GM23338 (cell line): ENCODE measurements around the gene PAQR5. TPM values are rescaled to one million over a fixed set of nuclear protein-coding genes. Genes with fewer than 3 reads are reported as not detected.

ENCODE experiments used
- ATAC-seq: fragments of 200-7000 bp; cut with Tn5 transposase; 3 replicates; pipeline ENCODE4 v1.9.1; 2020
- DNase-seq: peaks from one replicate; pipeline ENCODE4 v3.0.0-alpha.2; 2015; ENCODE audit warnings: low spot score
- H2AFZ ChIP-seq: fragments of 200-600 bp; sonication (generic); 2 replicates; pipeline ENCODE4 v1.8.0; 2016; ENCODE audit warnings: antibody characterized with exemption, mild to moderate bottlenecking, moderate library complexity
- H3F3A ChIP-seq: fragments of 200-600 bp; sonication (generic); replicated peaks from 2 replicates; pipeline ENCODE4 v1.8.0; 2017; ENCODE audit warnings: antibody characterized with exemption, mixed run types, low read depth
- H3K27ac ChIP-seq: fragments of 200-600 bp; sonication (generic); 2 replicates; pipeline ENCODE4 v1.6.1; 2016; ENCODE audit warnings: low read depth
- H3K27me3 ChIP-seq: fragments of 200-600 bp; sonication (generic); 2 replicates; pipeline ENCODE4 v1.8.0; 2016; ENCODE audit warnings: mild to moderate bottlenecking, mixed run types, moderate library complexity; ENCODE audit not compliant: insufficient read depth
- H3K36me3 ChIP-seq: fragments of 200-600 bp; sonication (generic); 2 replicates; pipeline ENCODE4 v1.8.0; 2016; ENCODE audit warnings: mild to moderate bottlenecking; ENCODE audit not compliant: insufficient read depth
- H3K4me1 ChIP-seq: fragments of 200-600 bp; sonication (generic); 2 replicates; pipeline ENCODE4 v1.8.0; 2016; ENCODE audit warnings: mild to moderate bottlenecking, moderate library complexity; ENCODE audit not compliant: insufficient read depth
- H3K4me2 ChIP-seq: fragments of 200-600 bp; sonication (generic); 2 replicates; pipeline ENCODE4 v1.7.1; 2017; ENCODE audit warnings: mixed run types
- H3K4me3 ChIP-seq: fragments of 200-600 bp; sonication (generic); 2 replicates; pipeline ENCODE4 v1.6.1; 2016; ENCODE audit warnings: mixed run types
- H3K79me2 ChIP-seq: fragments of 200-600 bp; sonication (generic); replicated peaks from 2 replicates; pipeline ENCODE4 v1.8.0; 2017; ENCODE audit warnings: mild to moderate bottlenecking; ENCODE audit not compliant: insufficient read depth
- H3K9me2 ChIP-seq: fragments of 200-600 bp; sonication (generic); 2 replicates; pipeline ENCODE4 v1.8.0; 2017; ENCODE audit not compliant: insufficient read depth
- H4K20me1 ChIP-seq: fragments of 200-600 bp; sonication (generic); replicated peaks from 2 replicates; pipeline ENCODE4 v1.8.0; 2017; ENCODE audit warnings: mild to moderate bottlenecking; ENCODE audit not compliant: insufficient read depth
- H3K27ac Mint-ChIP-seq: 2 replicates; pipeline ENCODE4 v1.8.0; 2020; ENCODE audit warnings: inconsistent platforms, mild to moderate bottlenecking, moderate library complexity, mixed read lengths
- H3K27me3 Mint-ChIP-seq: 3 replicates; pipeline ENCODE4 v1.8.0; 2022; ENCODE audit warnings: low read depth, mild to moderate bottlenecking, moderate library complexity, mixed read lengths, inconsistent platforms; ENCODE audit not compliant: insufficient read depth, poor library complexity
- H3K36me3 Mint-ChIP-seq: 3 replicates; pipeline ENCODE4 v1.8.0; 2021; ENCODE audit warnings: low read depth, mild to moderate bottlenecking, inconsistent platforms, moderate library complexity, mixed read lengths
- H3K4me1 Mint-ChIP-seq: 3 replicates; pipeline ENCODE4 v1.8.0; 2020; ENCODE audit warnings: mild to moderate bottlenecking, inconsistent platforms, mixed read lengths
- H3K4me3 Mint-ChIP-seq: 3 replicates; pipeline ENCODE4 v1.8.0; 2021; ENCODE audit warnings: moderate library complexity, mild to moderate bottlenecking, inconsistent platforms, mixed read lengths
- H3K9me3 Mint-ChIP-seq: 3 replicates; pipeline ENCODE4 v1.8.0; 2020; ENCODE audit warnings: moderate library complexity, mild to moderate bottlenecking, inconsistent platforms, mixed read lengths
- EZH2 ChIP-seq: fragments of 200-600 bp; sonication (generic); IDR thresholded peaks from one replicate; pipeline ENCODE4 v1.8.0; 2017; ENCODE audit warnings: antibody characterized with exemption, mild to moderate bottlenecking, low read depth; ENCODE audit not compliant: unreplicated experiment
- EZH2phosphoT487 ChIP-seq: fragments of 200-600 bp; sonication (generic); IDR thresholded peaks from one replicate; pipeline ENCODE4 v1.8.1; 2018; ENCODE audit warnings: antibody characterized with exemption; ENCODE audit not compliant: unreplicated experiment
- NANOG ChIP-seq: IDR thresholded peaks from 2 replicates; pipeline ENCODE4 v1.6.1; 2016; ENCODE audit warnings: antibody characterized with exemption, borderline replicate concordance
- STAT1 ChIP-seq: IDR thresholded peaks from one replicate; pipeline ENCODE4 v1.6.1; 2016; ENCODE audit warnings: antibody characterized with exemption; ENCODE audit not compliant: unreplicated experiment
- ZNF114 ChIP-seq: fragments of 250-450 bp; sonication (Bioruptor Pico); IDR thresholded peaks from 2 replicates; pipeline ENCODE4 v1.5.0; 2020; ENCODE audit warnings: mild to moderate bottlenecking, moderate library complexity
- ZNF331 ChIP-seq: fragments of 250-450 bp; sonication (Bioruptor Pico); IDR thresholded peaks from 2 replicates; pipeline ENCODE4 v1.5.0; 2020; ENCODE audit warnings: low read depth, mild to moderate bottlenecking, moderate library complexity
- polyA plus RNA-seq: library from polyadenylated mRNA; unstranded; fragments of >200 nt; fragmentation: Nextera tagmentation; extraction: Ambion mirVana; gene quantifications from 2 replicates; pipeline ENCODE4 v1.2.1, GENCODE V29; 2016
- total RNA-seq: library from RNA; depleted of rRNA; stranded (reverse); fragments of >200 nt; shearing (Covaris generic); gene quantifications from 2 replicates; pipeline ENCODE4 v1.2.3, GENCODE V29; 2014
- TF ChIP-seq, protein P1 (sequence below): IDR thresholded peaks from one replicate; pipeline ENCODE4 v1.6.1; 2018; ENCODE audit warnings: antibody characterized with exemption; ENCODE audit not compliant: unreplicated experiment
- TF ChIP-seq, protein P2 (sequence below): fragments of 250-450 bp; sonication (Bioruptor Pico); IDR thresholded peaks from 2 replicates; pipeline ENCODE4 v1.5.0; 2020; ENCODE audit warnings: mild to moderate bottlenecking, moderate library complexity
- TF ChIP-seq, protein P3 (sequence below), 2 experiments: fragments of 200-600 bp in 1 of 2; sonication (generic) in 1 of 2; conservative IDR thresholded peaks; 2 replicates each; pipeline versions ENCODE4 v1.5.1 to v1.6.1; 2016 to 2017; ENCODE audit warnings: antibody characterized with exemption in 2 of 2, low read depth in 2 of 2, mild to moderate bottlenecking in 2 of 2, moderate library complexity in 1 of 2

PAQR5 gene
- total and polyA plus RNA-seq, 2 experiments from 2014 or later, result 8.7 to 14.5 TPM

DNA sequence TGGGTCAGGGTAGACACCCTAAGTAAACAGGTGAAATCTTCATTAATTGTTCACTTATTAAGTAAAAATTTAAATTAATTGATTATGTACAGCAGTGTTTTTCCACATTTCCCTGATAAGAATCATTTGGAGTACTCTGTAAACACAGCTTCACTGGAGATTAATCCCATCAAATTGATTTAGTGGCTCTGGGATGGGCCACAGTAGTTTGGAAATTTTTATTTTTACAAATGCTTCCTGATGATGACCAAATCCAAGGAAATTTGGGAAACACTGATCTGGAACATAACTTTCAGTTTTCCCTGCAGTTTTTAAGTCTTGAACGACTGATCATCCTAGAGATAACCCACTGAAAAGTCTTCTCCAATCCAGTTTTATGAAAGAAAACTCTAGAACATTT is 135.1 kb downstream of the PAQR5 start:
- H3K79me2 ChIP-seq, result peaks cover 15% of the 10 kb centered on the region
- H3K4me2 ChIP-seq, result no peak overlapping the region

More for the DNA sequence above, 135.1 kb downstream of the PAQR5 start:
- Mint-ChIP-seq H3K27me3 (no peaks in the 10 kb centered on the region), H3K4me1 (no peaks in the 10 kb centered on the region), H3K27ac (no peak overlapping the region), H3K9me3 (no peaks in the 10 kb centered on the region), H3K4me3 (no peak overlapping the region), H3K36me3 (peaks cover 80% of the 10 kb centered on the region)
- H3F3A ChIP-seq, result no peaks in the 10 kb centered on the region
- no peaks in the 10 kb centered on the region for H3K27me3 ChIP-seq
- H2AFZ ChIP-seq, result no peak overlapping the region
- ATAC-seq, result no peak
- peaks cover 15% of the 10 kb centered on the region; the same call in 1 of the 2 replicates for H4K20me1 ChIP-seq
- no peak overlapping the region for H3K27ac ChIP-seq
- H3K4me3 ChIP-seq, result no peak overlapping the region
- peaks cover 57% of the 10 kb centered on the region for H3K36me3 ChIP-seq
- DNase-seq, result no peak
- no peaks in the 10 kb centered on the region for H3K9me2 ChIP-seq
- TF ChIP-seq NANOG (no peak), STAT1 (no peak), EZH2phosphoT487 (no peak), ZNF114 (no peak), ZNF331 (CRISPR knock-in tag) (no peak), EZH2 (no peak)
- TF ChIP-seq, protein P1, sequence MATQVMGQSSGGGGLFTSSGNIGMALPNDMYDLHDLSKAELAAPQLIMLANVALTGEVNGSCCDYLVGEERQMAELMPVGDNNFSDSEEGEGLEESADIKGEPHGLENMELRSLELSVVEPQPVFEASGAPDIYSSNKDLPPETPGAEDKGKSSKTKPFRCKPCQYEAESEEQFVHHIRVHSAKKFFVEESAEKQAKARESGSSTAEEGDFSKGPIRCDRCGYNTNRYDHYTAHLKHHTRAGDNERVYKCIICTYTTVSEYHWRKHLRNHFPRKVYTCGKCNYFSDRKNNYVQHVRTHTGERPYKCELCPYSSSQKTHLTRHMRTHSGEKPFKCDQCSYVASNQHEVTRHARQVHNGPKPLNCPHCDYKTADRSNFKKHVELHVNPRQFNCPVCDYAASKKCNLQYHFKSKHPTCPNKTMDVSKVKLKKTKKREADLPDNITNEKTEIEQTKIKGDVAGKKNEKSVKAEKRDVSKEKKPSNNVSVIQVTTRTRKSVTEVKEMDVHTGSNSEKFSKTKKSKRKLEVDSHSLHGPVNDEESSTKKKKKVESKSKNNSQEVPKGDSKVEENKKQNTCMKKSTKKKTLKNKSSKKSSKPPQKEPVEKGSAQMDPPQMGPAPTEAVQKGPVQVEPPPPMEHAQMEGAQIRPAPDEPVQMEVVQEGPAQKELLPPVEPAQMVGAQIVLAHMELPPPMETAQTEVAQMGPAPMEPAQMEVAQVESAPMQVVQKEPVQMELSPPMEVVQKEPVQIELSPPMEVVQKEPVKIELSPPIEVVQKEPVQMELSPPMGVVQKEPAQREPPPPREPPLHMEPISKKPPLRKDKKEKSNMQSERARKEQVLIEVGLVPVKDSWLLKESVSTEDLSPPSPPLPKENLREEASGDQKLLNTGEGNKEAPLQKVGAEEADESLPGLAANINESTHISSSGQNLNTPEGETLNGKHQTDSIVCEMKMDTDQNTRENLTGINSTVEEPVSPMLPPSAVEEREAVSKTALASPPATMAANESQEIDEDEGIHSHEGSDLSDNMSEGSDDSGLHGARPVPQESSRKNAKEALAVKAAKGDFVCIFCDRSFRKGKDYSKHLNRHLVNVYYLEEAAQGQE, result no peak
- TF ChIP-seq, protein P2, sequence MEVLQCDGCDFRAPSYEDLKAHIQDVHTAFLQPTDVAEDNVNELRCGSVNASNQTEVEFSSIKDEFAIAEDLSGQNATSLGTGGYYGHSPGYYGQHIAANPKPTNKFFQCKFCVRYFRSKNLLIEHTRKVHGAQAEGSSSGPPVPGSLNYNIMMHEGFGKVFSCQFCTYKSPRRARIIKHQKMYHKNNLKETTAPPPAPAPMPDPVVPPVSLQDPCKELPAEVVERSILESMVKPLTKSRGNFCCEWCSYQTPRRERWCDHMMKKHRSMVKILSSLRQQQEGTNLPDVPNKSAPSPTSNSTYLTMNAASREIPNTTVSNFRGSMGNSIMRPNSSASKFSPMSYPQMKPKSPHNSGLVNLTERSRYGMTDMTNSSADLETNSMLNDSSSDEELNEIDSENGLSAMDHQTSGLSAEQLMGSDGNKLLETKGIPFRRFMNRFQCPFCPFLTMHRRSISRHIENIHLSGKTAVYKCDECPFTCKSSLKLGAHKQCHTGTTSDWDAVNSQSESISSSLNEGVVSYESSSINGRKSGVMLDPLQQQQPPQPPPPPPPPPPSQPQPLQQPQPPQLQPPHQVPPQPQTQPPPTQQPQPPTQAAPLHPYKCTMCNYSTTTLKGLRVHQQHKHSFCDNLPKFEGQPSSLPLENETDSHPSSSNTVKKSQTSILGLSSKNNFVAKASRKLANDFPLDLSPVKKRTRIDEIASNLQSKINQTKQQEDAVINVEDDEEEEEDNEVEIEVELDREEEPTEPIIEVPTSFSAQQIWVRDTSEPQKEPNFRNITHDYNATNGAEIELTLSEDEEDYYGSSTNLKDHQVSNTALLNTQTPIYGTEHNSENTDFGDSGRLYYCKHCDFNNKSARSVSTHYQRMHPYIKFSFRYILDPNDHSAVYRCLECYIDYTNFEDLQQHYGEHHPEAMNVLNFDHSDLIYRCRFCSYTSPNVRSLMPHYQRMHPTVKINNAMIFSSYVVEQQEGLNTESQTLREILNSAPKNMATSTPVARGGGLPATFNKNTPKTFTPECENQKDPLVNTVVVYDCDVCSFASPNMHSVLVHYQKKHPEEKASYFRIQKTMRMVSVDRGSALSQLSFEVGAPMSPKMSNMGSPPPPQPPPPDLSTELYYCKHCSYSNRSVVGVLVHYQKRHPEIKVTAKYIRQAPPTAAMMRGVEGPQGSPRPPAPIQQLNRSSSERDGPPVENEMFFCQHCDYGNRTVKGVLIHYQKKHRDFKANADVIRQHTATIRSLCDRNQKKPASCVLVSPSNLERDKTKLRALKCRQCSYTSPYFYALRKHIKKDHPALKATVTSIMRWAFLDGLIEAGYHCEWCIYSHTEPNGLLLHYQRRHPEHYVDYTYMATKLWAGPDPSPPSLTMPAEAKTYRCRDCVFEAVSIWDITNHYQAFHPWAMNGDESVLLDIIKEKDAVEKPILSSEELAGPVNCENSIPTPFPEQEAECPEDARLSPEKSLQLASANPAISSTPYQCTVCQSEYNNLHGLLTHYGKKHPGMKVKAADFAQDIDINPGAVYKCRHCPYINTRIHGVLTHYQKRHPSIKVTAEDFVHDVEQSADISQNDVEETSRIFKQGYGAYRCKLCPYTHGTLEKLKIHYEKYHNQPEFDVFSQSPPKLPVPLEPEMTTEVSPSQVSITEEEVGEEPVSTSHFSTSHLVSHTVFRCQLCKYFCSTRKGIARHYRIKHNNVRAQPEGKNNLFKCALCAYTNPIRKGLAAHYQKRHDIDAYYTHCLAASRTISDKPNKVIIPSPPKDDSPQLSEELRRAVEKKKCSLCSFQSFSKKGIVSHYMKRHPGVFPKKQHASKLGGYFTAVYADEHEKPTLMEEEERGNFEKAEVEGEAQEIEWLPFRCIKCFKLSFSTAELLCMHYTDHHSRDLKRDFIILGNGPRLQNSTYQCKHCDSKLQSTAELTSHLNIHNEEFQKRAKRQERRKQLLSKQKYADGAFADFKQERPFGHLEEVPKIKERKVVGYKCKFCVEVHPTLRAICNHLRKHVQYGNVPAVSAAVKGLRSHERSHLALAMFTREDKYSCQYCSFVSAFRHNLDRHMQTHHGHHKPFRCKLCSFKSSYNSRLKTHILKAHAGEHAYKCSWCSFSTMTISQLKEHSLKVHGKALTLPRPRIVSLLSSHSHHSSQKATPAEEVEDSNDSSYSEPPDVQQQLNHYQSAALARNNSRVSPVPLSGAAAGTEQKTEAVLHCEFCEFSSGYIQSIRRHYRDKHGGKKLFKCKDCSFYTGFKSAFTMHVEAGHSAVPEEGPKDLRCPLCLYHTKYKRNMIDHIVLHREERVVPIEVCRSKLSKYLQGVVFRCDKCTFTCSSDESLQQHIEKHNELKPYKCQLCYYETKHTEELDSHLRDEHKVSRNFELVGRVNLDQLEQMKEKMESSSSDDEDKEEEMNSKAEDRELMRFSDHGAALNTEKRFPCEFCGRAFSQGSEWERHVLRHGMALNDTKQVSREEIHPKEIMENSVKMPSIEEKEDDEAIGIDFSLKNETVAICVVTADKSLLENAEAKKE, result no peak
- TF ChIP-seq, protein P3, sequence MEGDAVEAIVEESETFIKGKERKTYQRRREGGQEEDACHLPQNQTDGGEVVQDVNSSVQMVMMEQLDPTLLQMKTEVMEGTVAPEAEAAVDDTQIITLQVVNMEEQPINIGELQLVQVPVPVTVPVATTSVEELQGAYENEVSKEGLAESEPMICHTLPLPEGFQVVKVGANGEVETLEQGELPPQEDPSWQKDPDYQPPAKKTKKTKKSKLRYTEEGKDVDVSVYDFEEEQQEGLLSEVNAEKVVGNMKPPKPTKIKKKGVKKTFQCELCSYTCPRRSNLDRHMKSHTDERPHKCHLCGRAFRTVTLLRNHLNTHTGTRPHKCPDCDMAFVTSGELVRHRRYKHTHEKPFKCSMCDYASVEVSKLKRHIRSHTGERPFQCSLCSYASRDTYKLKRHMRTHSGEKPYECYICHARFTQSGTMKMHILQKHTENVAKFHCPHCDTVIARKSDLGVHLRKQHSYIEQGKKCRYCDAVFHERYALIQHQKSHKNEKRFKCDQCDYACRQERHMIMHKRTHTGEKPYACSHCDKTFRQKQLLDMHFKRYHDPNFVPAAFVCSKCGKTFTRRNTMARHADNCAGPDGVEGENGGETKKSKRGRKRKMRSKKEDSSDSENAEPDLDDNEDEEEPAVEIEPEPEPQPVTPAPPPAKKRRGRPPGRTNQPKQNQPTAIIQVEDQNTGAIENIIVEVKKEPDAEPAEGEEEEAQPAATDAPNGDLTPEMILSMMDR (conservative IDR thresholded peaks at IDR 0.05; ENCODE audit: low read depth in 2 of 2), result no peak
- no peaks in the 10 kb centered on the region for H3K4me1 ChIP-seq
